Erythroblast (primary cell): Measurements from ENCODE around the gene TGIF1.

Experiments used
- GATA1 ChIP-seq: IDR thresholded peaks from 2 replicates; pipeline ENCODE4 v1.6.1; 2011; ENCODE audit warnings: low read depth, mild to moderate bottlenecking, control low read depth, low read length, moderate library complexity
- POLR2A ChIP-seq: IDR thresholded peaks from 2 replicates; pipeline ENCODE4 v1.6.1; 2011; ENCODE audit warnings: mild to moderate bottlenecking, low read length

DNA sequence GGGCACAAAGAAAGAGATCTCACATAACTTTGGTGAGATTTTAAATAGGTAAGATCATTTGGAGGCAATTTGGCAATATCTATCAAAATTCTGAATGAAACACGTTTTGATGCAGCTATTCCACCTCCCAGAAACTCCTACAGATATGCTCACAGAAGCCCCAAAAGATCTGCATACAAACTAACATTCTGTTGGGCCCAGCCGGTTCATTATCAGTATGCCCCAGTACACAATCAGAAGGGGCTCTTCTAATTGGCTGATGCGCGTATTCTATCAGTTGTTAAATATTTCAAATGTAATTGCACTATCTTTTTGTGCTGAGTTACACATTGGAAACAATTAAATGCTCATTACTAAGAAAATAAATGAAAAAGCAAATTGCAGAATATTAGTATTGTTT, 7.1 kb upstream of the TGIF1 start:
- peak; percentile 57 for TF ChIP-seq POLR2A
- TF ChIP-seq GATA1, result no peak
